ENCODE results near the gene CTCF. TPM values are rescaled to one million over a fixed set of nuclear protein-coding genes. Genes with fewer than 3 reads are reported as not detected.
"Not testable (repeated sequence)": the region's sequence is repeated elsewhere in the genome, so short reads cannot be mapped to it uniquely, and the experiment has no call there.

The CTCF gene
- 31.2 TPM for polyA plus RNA-seq (2013, experiment 1 of 2; ENCODE audit: insufficient read length)
- polyA plus RNA-seq (2013, experiment 2 of 2; ENCODE audit: insufficient read length), result 30.6 TPM

- DNase-seq, result peak; percentile 87
Observed at GRCh38 chr16:67562526-67562917, at the start of gene CTCF. TSS of gene CTCF (plus strand) at chr16:67562526. CDS start at chr16:67610833, 48,307 bp downstream.

DNA sequence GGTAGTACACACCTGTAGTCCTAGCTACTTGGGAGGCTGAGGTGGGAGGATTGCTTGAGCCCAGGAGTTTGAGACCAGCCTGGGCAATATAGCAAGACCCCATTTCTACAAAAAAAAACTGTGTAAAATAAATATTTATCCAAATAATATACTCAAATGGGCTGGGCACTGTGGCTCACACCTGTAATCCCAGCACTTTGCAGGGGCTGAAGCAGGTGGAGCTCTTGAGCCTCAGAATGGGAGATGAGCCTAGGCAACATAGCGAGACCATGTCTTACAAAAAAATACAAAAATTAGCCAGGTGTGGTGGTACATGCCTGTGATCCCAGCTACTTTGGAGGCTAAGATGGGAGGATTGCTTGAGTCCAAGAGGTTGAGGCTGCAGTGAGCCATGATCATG, 48.4 kb upstream of the CTCF start:
- DNase-seq, result not testable (repeated sequence)

- DNase-seq, result peak; percentile 79
Observed at GRCh38 chr16:67514382-67514828, 47.9 kb upstream of the CTCF start.

GRCh38 chr16:67516296-67517154, 45.8 kb upstream of the CTCF start:
- DNase-seq, result peak; percentile 78

GRCh38 chr16:67517155-67517445, 45.2 kb upstream of the CTCF start:
- no peak for DNase-seq

GRCh38 chr16:67517661-67518423, 44.5 kb upstream of the CTCF start:
- no peak for DNase-seq

DNA sequence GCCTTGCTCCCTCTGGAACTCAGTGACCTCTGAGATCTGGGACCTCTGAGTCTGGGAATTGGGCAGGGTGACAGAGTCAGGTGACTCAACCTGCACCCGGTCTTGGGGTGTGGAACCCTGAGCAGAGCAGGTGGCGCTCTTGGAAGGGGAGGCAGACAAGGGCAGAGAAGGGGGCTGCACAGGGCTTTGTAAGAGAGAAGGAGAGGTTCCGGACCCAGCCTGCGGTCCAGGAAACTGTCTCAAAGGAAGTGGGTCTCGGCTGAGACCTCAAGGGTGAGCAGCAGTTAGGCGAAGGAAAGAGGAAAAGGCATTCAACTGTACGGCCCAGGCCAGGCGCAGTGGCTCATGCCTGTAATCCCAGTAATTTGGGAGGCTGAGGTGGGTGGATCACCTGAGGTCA, 43.6 kb upstream of the CTCF start:
- DNase-seq, result no peak

GRCh38 chr16:67519242-67519641, 43.1 kb upstream of the CTCF start:
- DNase-seq, result no peak

GRCh38 chr16:67521095-67521804, 41.1 kb upstream of the CTCF start:
- peak; percentile 94 for DNase-seq

- peak; percentile 41 for DNase-seq
Observed at GRCh38 chr16:67525176-67525860, 37.0 kb upstream of the CTCF start.

DNA sequence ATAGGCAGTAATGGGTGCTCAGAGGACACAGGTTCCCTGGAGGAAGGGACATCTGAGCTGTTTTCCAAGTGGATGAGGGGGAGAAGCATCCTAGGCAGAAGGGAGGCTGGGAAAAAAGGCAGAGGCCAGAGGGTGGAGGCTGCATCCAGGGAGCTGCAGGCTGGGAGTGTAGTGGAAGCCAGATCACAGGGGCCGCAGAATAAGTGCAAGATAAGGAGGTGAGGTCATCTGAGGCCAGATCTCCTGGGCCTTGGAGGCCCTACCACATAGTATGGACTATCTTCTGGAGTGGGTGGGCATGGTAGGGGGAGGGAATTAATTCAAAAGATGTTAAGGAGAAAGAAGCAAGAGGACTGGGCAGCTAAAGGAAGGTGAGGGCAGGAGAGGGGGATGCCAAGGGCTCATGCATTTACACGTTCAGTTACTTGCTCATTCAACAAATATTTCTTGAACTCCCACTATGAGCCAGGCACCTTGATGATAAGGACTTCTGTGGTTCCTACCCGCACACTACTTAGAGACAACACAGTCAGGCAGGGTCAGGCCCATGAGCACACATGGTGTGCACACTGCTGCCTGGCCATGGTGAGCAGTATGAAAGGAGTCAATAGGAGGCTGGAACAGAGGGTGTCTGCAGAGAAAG, 36.1 kb upstream of the CTCF start:
- DNase-seq, result no peak

GRCh38 chr16:67528222-67528869, 34.0 kb upstream of the CTCF start, which contains the start of gene RIPOR1:
TSS of gene RIPOR1 (plus strand) at chr16:67528829. CDS start at chr16:67538447, 9,618 bp downstream.
- DNase-seq, result peak; percentile 31

GRCh38 chr16:67528870-67529581, 33.3 kb upstream of the CTCF start:
- peak; percentile 32 for DNase-seq

DNA sequence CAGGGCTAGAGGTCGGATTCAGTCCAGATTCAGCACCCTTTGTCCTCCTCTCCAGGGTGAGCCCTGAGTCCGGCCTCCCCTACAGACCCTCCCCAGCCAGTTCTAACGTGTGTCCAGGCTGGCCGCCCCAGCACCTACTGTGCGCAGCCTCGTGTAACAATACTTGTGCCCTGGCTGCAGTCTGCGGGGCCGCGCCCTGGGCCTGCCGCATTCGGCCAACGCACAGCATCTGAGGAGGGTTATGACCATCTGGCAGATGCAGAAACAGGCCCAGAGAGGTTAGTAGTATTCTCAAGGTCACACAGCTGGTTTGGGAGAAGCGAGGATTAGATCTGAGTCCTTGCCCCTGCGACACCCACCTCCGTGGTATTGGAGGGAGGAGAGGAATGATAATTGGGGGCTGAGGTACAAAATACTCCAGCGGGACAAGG, 32.7 kb upstream of the CTCF start:
- no peak for DNase-seq

GRCh38 chr16:67530013-67530939, 32.0 kb upstream of the CTCF start:
- DNase-seq, result peak; percentile 54

GRCh38 chr16:67531247-67531646, 31.1 kb upstream of the CTCF start:
- no peak for DNase-seq

DNA sequence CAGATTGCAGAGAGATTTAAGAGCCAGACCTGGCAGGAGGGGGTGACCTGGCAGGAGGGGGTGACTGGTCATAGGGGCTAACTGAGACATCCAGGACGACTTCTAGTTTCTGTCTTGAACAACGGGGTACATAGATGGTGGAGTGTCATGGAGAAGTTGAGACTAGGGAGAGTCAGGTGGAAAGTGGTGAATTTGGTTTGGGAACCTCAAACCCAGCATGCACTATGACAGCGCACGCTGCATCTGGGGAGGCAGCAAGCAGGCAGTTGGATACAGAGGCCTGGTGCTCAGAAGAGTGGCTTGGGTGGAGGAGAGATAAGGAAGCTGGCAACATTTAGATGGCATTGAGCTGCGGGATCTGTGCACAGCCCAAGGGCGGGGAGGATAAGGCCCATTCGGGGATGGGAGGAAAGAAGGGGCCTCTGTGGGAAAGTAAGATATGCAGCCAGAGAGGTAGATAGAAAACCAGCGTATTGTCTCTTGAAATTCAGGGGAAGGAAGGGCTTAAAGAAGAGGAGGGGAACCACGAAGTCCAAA, 29.2 kb upstream of the CTCF start:
- DNase-seq, result no peak

DNA sequence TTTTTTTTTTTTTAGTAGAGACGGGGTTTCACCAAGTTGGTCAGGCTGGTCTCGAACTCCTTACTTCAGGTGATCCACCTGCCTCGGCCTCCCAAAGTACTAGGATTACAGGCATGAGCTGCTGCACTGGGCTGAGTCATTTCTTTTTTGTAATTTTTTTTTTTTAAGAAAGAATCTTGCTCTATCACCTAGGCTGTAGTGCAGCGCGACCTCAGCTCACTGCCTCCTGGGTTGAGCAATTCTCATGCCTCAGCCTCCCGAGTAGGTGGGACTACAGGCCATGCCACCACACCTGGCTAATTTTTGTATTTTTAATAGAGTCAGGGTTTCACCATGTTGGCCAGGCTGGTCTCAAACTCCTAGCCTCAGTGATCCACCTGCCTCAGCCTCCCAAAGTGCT, 28.3 kb upstream of the CTCF start:
- DNase-seq, result not testable (repeated sequence)

DNA sequence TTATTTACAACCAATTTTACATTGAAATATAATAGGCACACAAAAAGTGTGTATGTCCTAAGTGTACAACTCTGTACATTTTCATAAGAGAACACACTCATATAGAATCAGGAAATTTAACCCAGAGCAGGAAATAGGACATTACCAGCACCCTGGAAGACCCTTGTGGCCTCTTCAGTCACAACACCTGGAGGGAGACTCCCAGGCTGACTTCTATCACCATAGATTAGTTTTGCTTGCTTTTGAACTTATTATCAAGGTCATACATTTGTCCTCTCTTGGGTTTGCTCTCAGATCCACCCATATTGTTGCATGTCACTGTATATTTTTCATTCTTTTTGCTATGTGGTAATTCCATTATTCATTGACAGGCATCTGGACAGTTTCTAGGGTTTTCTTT, 27.9 kb upstream of the CTCF start:
- no peak for DNase-seq

All from fibroblast of skin of abdomen (primary cell).